ENCODE measurements around the gene MAN1A1.

MAN1A1 gene

DNA sequence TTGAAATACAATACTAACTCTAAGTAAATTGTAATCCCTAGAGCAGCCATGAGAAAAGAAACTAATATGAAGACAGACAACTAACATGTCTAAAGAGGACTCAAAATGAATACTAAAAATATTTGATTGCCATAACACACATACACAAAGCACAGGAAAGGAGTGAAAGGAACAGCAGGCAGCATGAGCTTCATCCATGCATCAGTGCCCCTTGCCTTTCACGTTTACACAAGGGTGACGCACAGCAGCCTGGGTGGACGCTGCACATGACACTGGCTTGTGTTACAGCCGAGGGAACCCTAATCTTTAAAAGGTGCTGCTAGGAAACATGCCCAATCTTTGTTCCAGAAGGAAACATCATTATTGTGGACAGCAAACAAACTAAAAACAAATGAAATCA, 123.5 kb downstream of the MAN1A1 start:
- no peak for DNase-seq

DNA sequence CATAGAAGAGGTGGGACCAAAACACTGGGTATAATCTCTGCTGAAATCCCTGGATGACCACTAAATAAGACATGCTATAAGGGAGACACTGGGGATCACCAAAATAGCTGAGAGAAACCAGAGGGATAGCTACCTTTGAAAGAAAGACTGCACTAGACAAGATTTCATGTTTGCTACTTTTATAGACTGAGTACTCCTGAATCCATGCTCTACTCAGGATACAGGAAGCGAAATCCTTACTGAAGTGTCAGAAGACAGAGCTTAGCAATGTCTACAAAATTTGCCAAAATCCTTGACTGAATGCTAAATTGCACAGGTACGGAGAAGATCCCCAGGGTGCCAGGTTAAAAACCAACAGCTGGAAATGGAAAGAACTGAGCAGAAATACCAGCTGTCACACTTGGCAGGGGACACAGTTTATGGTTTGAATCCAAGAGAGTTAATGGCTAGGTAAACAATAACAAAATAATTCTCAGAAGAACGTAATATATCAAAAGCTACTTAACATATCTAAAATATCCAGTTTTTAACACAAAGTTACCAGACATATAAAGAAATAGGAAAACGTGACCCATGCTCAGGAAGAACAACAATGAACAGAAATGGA, 125.4 kb downstream of the MAN1A1 start:
- DNase-seq: no peak

DNA sequence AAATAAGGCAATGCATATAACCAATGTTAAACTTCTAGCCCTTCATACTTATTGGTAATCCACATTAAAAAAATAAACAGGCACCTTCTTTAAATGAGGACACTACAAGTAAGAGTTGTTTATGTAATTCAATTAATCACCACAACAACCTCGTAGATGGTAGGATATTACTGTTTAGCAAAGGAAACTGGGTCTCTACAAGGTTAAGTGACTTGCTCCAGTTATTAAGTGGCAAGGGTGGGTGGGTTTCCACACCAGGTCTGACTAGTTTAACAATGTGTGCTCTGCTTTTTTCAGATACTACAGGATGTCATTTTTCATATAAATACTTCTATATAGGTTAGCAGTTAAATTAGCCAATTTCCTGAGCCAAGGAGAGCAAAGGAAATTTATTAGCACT, 129.1 kb downstream of the MAN1A1 start:
- DNase-seq: no peak

- no peak for DNase-seq
Measured at GRCh38 chr6:119218548-119218947, 131.0 kb downstream of the MAN1A1 start.

GRCh38 chr6:119215885-119216590, 133.5 kb downstream of the MAN1A1 start:
- DNase-seq: no peak

GRCh38 chr6:119215309-119215708, 134.3 kb downstream of the MAN1A1 start:
- no peak for DNase-seq

DNA sequence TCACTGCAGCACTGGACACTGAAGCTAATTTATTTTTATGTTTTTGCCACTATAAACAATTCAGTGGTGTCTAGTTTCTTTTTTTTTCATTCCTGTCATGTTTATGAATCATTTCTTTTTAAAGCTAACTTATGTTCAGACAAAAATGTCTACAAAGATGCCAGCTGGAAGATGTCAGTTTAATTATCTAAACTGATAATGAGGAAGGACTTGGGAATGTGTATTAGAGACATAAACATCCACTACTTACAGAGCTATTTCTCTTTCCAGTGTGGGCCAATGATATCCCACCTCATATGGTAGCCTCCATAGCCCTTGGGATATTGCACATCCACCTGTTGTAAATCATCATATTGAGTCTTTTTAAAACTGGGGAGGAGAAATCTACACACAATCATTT, 139.0 kb downstream of the MAN1A1 start:
- no peak for DNase-seq

- DNase-seq: no peak
Measured at GRCh38 chr6:119209452-119210205, 139.9 kb downstream of the MAN1A1 start.

DNA sequence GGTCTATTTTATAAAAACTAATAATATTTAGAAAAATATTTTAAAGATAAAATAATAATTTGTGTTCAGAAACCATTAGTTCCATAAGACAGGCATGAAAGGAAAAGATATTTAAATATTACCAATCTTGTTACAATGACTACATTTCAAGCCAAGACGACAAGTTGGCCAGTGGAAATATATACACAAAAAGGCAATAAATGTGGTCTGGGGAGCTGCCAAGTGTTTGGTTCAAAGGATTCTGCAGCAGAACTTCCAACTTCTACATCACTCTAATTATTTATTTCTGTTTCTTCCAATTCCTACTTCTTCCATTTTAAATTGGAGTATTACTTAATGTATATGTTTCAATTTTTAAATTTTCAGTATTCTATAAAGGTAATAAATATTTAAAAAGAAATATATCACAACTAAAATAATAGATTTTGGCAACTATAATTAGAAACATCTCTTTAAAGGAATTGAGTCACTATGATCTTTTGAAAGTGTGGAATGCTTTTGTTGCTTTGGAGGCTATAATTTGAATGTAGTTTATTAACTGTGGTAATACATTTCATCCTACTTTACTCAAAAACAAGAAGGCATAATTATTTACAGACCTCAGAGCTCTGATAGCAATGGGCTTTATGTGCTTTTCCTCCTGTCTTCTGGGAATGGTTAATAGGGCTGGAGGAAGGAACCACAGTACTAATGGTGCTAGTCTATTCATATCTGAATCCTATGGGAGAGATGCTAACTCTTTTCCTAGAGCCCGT, 141.4 kb downstream of the MAN1A1 start:
- no peak for DNase-seq

DNA sequence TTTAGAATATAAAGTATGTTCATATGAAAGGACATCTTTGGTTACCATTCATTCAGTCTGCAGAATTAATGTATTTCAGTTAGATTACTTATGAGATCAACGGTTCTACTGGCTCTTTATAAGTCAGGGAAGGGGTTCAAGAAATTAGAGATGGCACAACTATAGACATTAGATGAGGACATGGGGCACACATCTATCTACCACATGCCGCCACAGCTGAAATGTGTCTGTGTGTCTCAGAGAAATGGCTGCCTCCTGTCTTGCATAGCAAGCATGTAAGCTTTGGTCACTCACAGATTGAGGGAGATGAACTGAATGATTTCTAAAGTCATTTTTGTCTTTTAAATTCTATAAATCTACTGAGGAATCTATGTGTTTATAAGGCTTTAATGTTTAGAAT, 142.2 kb downstream of the MAN1A1 start:
- no peak for DNase-seq

- no peak for DNase-seq
Measured at GRCh38 chr6:119205911-119206618, 143.5 kb downstream of the MAN1A1 start.

DNA sequence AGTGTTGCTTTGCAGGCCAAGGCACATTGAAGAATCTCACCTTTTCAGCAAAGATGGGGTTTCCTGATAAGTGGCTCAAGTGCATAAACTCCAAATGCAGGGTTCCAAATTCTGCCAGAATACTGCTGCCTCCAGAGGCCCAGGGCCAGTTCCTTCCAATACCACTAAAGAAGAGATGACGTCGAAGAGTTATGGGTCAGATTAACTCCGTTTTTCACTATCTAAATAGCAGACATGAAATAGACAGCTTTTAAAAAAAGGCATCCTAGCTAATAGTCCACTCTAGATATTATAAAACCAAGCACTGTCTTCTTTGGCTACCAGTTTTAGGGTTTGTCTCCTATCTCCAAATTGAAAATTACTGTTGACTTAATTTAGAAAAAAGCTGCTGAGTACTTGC, 144.8 kb downstream of the MAN1A1 start:
- no peak for DNase-seq

DNA sequence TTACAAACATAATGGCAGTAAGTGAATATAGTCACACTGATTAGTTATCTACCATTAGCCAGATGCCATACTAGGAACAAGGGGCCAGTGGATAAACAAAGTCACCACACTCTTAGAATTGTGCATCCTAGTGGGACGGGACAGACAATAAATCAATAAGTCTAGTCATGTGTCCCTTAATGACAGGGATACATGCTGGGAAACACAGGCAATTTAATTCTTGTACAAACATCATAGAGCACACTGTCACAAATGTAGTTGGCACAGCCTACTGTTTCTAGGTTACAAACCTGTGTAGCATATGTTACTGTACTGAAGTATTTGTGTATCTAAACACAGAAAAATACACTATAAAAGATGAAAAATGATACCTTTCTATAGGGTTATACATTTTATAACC, 148.1 kb downstream of the MAN1A1 start:
- no peak for DNase-seq

DNA sequence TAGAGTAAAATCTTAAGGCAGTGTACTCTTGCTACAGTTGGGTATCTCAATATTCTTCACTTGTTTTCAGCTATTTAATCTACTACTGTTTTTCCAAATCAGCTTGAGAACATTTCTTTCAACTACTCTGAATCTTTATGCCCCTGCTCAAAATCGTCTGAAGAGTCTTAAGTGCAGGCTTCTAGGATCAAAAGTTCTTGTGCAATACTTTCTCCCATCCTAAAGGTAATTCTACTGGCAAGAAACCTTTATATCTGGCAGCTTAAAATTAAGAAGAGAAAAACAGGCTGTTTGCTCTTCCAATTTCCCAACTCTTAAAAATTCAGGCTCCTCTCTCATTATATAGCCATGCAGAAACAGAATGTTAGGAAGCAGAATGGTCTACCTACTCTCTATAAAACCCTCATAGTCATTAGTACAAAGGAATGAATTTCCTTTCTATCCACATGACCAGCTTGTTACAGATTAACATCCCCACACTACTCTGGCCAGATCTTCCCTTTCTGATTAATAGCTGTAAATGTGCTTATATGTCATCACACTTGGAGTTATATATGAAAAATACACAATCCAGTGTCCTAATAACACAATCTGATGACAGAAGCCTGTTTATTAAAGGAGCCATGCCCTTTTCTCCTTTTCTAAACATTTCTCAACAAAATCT, 148.9 kb downstream of the MAN1A1 start:
- no peak for DNase-seq

DNA sequence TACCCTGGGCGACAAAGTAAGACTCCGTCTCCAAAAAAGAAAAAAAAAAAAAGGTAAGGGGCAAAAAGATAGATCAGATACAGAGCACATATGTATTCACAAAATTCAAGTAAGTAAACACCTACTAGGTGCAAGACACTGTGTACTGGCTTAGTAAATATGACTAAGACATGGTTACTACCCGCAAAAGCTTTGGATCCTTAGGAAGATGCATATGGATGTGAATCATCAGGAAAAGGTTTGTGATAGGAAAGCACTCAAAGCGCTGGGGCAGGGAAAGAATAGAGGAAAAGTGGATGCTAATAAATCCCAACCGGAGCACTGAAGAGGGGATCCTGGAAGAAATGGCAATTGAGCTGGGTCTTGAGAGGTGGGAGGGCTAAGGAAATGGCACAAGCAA, 152.3 kb downstream of the MAN1A1 start:
- no peak for DNase-seq

DNA sequence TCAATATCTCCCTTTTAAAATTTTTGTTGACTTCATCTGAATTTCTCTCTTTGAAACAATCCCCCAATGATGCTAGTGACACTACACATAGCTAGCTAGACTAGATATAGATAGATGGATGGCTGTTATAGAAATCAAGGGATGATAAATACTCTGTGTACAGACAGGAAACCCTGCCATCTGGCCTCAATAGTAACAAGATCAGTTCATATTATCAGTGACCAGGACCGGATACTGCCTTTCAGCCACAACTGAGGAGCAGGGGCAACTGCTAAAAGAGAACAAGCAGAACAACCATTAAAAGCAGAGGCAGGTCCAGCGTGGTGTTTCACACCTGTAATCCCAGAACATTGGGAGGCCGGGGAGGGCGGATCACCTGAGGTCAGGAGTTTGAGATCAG, 152.8 kb downstream of the MAN1A1 start:
- DNase-seq: no peak

DNA sequence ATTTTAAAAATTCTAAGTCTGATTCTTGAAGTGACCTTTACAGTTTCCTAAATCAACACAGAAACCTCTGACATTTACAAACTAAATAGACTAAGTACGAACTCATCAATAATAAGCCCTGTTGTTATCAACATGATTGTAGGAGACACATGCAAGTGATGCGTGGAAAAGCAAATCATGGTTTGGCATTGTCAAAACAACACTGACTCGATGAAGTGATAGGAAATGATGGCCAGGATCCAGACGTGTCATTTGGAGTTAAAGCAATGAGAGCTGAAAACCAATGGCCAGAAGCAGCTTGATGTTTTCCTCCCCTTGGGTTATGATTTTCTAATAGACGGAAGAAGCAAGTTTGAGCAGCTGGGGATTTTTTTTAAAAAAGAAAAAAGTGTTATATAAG, 153.7 kb downstream of the MAN1A1 start:
- no peak for DNase-seq

DNA sequence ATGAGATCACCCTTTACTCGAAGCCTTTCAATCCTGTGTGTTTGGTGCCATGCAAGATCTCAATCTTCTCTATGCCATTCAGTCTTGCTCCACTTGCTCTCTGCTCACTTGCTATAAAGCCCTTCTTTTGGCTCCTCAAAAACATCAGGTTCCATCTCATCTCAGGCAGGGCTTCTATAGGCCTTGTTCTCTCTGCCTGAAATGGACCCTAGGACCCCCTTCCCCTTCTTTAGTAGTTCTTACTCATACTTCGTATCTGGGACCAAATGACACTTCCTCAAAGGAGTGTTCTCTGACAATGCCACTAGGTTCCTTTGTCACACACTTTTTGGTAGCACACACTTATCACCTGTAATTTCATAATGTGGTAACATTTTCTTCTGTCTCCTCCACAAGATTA, 154.4 kb downstream of the MAN1A1 start:
- no peak for DNase-seq

DNA sequence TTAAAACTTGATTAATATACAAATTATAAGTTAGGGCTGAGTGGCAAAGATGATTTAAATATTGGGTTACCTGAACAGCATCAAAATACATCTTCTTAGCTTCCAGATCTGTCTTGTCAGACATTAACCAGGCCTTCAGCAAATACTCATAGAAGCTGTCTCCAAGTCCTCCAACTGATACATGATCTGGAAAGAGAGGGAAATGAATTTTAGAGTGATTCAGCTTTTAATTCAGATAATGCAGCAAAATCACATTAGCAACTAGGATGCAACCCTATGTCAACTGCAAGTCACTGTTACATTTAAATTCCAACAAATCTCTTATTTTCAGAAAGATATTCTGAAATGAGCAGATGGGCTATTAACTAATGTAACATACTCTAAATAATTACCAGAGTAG, 155.9 kb downstream of the MAN1A1 start:
- DNase-seq: no peak

DNA sequence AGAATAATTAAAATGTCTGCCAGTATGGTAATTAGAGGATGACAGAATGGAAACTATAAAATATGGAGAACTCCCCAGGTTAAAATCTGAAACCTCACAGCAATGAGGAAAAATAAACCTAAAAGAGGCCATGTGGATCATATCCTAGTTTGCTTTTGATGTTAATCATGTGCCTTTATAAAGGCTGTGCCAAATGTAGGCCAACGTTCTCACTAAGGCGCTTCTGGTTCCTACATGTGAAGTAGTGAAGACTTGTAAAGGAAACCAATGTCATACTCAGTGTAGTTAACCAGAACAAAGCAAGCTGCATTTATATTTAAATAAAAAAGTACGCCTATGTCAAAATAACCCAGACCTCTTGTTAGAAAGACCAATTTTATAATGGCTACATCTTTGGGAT, 157.4 kb downstream of the MAN1A1 start:
- no peak for DNase-seq

GRCh38 chr6:119190176-119190575, 159.4 kb downstream of the MAN1A1 start:
- DNase-seq: no peak

DNA sequence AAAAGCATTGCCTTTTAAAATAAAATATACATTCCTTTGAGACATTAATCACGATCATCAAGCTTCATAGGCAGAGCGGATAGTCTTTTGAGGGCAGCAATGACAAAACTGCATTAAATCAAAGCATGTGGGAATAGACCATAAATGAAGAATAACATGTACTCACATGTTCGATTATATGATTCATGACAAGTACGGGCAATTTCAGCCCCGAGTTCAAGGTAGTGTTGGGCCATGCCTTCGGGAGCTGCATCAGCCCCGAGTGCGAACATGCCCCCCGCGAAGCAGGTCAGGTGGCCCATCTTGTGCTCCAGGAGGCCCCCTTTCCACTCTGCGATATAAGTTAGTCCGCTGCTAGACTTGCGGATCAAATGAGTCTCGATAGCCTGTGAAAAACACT, 160.1 kb downstream of the MAN1A1 start:
- no peak for DNase-seq
